Naive thymus-derived CD8-positive, alpha-beta T cell (primary cell): ENCODE measurements around the gene RNF157. TPM values are rescaled to one million over a fixed set of nuclear protein-coding genes. Genes with fewer than 3 reads are reported as not detected.
A peak's percentile ranks its signal among the peaks of the same experiment; 100 is the strongest.

Experiments
- ATAC-seq, 2 donors: fragments of 150-1000 bp; cut with Tn5 transposase in 1 of 2; sonication (Bioruptor Pico), chemical (Tn5 transposase) in 1 of 2; 1 replicate in 1 of 2; 2 replicates in 1 of 2; pipeline ENCODE4 v1.10.0; 2021; ENCODE audit warnings: mild to moderate bottlenecking in 2 of 2, moderate library complexity in 2 of 2
- POLR2A ChIA-PET: fragments of 350-600 bp; sonication (Branson Sonifier 250); formaldehyde crosslinking; loops from one replicate; lab custom pipeline; 2021; ENCODE audit warnings: antibody characterized with exemption; lab: Charles Lee
- DNase-seq, 10 donors: peaks; one replicate each; pipeline versions ENCODE4 v3.0.0 to v3.0.0-alpha.2; 2020 to 2022
- H3K27ac Mint-ChIP-seq, 10 donors: one replicate each; pipeline ENCODE4 v1.8.0; 2020 to 2022; ENCODE audit warnings: mild to moderate bottlenecking in 10 of 10, mixed read lengths in 10 of 10, moderate library complexity in 4 of 10, inconsistent platforms in 1 of 10
- H3K27me3 Mint-ChIP-seq, 5 donors: one replicate each; pipeline ENCODE4 v1.8.0; 2021 to 2022; ENCODE audit warnings: mixed read lengths in 5 of 5
- H3K36me3 Mint-ChIP-seq, 3 donors: one replicate each; pipeline ENCODE4 v1.8.0; 2020 to 2022; ENCODE audit warnings: mixed read lengths in 3 of 3, mild to moderate bottlenecking in 2 of 3, inconsistent platforms in 1 of 3
- H3K4me1 Mint-ChIP-seq, 4 donors: one replicate each; pipeline ENCODE4 v1.8.0; 2021 to 2022; ENCODE audit warnings: mixed read lengths in 4 of 4
- H3K4me3 Mint-ChIP-seq, 10 donors: one replicate each; pipeline ENCODE4 v1.8.0; 2020 to 2022; ENCODE audit warnings: mild to moderate bottlenecking in 10 of 10, mixed read lengths in 10 of 10, moderate library complexity in 6 of 10, inconsistent platforms in 1 of 10
- H3K9me3 Mint-ChIP-seq, 9 donors: one replicate each; pipeline ENCODE4 v1.8.0; 2020 to 2022; ENCODE audit warnings: mixed read lengths in 9 of 9, mild to moderate bottlenecking in 3 of 9, inconsistent platforms in 1 of 9, moderate library complexity in 1 of 9
- polyA plus RNA-seq, 3 donors: library from polyadenylated mRNA; unstranded; fragments of 300-500 nt; fragmentation: Illumina TruSeq; gene quantifications; one replicate each; pipeline ENCODE4 v1.2.3, GENCODE V29; 2021
- total RNA-seq, 8 experiments: library from RNA in 2 of 8; stranded (reverse) in 2 of 8; gene quantifications; one replicate each; pipeline ENCODE4 v1.2.3 and lab custom pipeline; 2021 to 2026

Gene RNF157
- total and polyA plus RNA-seq, 5 experiments from 2014 or later, result 4.9 to 46.4 (median 29.4) TPM

DNA sequence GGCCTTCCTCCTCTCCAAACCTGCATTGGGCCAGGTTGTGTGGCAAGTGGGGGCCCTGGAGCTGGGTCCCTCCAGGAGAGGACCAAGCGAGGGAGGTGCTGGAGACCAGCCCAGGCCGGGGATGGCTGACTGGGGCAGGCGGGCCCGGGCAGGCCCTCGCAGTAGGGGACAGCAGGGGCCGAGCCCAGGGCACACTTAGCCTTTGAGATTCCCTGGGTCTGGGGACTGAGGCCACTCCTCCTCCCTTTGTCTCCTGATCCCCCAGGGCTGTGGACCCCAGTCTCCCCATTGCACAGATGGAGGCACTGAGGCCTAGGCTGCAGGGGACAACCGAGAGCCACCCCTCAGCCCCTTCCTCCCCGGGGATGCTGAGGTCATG lies 104.5 kb downstream of the RNF157 start:
- H3K4me1 Mint-ChIP-seq, result peaks cover 23 to 57% (median 46%) of the 10 kb centered on the region in 4 donors
- H3K4me3 Mint-ChIP-seq, result peak overlapping the region in 5 of 10 donors; percentile 66 to 85 (median 84)
- H3K27me3 Mint-ChIP-seq, result peaks cover 0 to 2% (median 0%) of the 10 kb centered on the region in 5 donors
- H3K9me3 Mint-ChIP-seq, result no peaks in the 10 kb centered on the region
- no peak for DNase-seq
- H3K27ac Mint-ChIP-seq, result peak overlapping the region in 6 of 10 donors; percentile 78 to 94 (median 94)
- no peak for ATAC-seq
- H3K36me3 Mint-ChIP-seq, result no peaks in the 10 kb centered on the region
- POLR2A ChIA-PET, result interaction anchor here (1.1 to 2.1 kb wide), 6 partner anchors 16 to 136 kb away, joined by 3 to 14 read pairs (median 5); no protein-coding TSS in a partner anchor

- Mint-ChIP-seq H3K4me1 (peaks cover 24 to 60% (median 45%) of the 10 kb centered on the region in 4 donors), H3K27ac (peak overlapping the region; percentile 65 to 95 (median 93)), H3K36me3 (no peaks in the 10 kb centered on the region), H3K4me3 (peak overlapping the region in 9 of 10 donors; percentile 43 to 85 (median 74)), H3K27me3 (peaks cover 0 to 2% (median 0%) of the 10 kb centered on the region in 5 donors), H3K9me3 (no peaks in the 10 kb centered on the region)
- POLR2A ChIA-PET, result interaction anchor here (0.6 to 6.2 kb wide), 13 partner anchors 8 to 136 kb away, joined by 3 to 56 read pairs (median 4); partner anchors contain the start of gene FOXJ1
- peak; percentile 41 to 52 for ATAC-seq
- DNase-seq, result no peak
Measured at GRCh38 chr17:76134911-76135809, 105.1 kb downstream of the RNF157 start.

DNA sequence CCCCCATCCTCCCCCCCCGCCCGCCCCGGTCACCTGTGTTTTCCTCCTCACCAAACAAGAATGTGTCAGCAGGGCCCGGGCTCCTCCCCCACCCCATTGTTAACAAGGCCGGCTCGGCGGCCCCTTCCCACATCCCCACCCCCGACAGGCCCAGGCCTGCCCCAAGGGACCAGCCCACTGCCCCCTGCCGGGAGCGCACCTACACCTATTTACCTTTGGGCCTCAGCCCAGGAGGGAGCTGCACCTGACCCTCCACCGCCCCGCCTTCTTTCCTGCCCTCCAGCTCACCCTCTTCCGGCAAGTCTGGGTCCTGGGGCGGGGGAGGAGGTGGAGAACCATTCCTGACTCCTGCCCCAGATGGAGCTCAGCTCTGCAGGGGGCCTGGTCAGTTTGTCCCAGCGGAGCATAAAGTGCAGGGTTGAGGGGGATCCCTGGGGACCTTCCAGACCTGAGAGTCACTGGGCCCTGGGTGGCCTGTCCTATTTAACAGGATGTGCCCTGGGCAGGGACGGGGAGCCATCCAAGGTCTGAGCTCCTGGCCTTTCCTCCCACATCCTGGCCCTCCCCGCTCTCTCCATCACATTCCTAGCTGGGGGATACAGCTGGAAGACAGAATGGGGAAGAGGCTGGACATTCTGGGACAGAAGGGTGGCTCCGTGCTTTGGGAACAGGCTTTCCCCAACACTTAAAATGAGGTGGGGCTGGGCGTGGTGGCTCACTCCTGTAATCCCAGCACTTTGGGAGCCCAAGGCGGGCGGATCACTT lies 107.5 kb downstream of the RNF157 start:
- H3K27me3 Mint-ChIP-seq, result no peaks in the 10 kb centered on the region
- H3K36me3 Mint-ChIP-seq, result no peaks in the 10 kb centered on the region
- H3K9me3 Mint-ChIP-seq, result no peaks in the 10 kb centered on the region
- H3K4me1 Mint-ChIP-seq, result peaks cover 20 to 54% (median 31%) of the 10 kb centered on the region in 4 donors
- no peak overlapping the region for H3K4me3 Mint-ChIP-seq
- no peak for ATAC-seq
- POLR2A ChIA-PET, result interaction anchor here (0.5 to 6.2 kb wide), 3 partner anchors 10 to 49 kb away, joined by 4 to 56 read pairs (median 8); partner anchors contain the start of gene FOXJ1
- no peak for DNase-seq
- H3K27ac Mint-ChIP-seq, result no peak overlapping the region

DNA sequence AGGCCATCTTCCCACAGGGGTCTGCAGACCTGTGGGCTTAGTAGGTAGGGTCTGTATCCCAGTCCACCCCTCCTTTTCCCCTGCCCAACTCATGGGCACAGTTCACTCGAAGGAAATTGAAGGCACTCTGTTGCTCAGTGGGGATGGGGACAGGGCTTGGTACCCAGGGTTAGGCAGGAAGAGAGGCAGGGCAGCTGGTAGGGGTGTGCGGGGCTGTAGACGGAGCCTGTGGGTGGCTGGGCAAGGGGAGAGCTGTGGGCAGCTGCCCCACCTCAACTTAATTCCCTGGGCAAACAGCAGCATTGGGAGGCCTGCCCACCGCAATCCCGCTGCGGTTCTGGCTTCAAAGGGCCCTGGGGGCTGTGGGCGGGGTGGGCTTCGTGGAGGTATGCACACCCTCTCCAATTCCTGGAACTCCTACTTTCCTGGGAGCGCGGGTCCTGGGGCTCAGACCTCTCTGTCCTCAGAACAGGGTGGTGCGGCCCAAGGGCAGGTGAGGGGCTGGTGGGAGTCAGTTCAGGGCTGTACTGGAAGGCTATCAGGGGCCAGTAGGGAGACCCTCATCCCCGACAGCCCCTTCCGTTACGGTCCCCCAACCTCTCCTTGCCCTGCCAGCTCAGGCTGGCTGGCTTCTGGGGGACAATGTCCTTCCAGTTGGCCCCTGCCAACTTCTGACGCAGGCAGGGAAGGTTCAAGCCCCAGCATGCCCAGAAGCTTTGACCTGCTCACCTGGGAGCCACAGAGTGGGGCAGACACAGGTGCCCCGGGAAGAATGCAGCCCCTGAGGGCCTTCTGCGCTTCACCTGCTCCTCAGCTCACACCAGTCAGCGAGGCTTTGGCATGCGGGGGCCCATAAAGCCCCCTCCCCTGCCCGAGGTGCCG lies 108.4 kb downstream of the RNF157 start:
- no peaks in the 10 kb centered on the region for H3K27me3 Mint-ChIP-seq
- POLR2A ChIA-PET, result interaction anchor here (2.6 to 14.8 kb wide), 3 partner anchors 10 to 139 kb away, joined by 8 to 152 read pairs (median 56); partner anchors contain the start of gene FOXJ1
- H3K4me3 Mint-ChIP-seq, result no peak overlapping the region
- ATAC-seq (no peak), DNase-seq (no peak)
- H3K27ac Mint-ChIP-seq, result peak overlapping the region in 7 of 10 donors; percentile 2 to 91 (median 60)
- no peaks in the 10 kb centered on the region for H3K36me3 Mint-ChIP-seq
- peaks cover 24 to 56% (median 35%) of the 10 kb centered on the region in 4 donors for H3K4me1 Mint-ChIP-seq
- H3K9me3 Mint-ChIP-seq, result no peaks in the 10 kb centered on the region

- H3K36me3 Mint-ChIP-seq, result no peaks in the 10 kb centered on the region
- ATAC-seq (no peak), DNase-seq (no peak)
- no peaks in the 10 kb centered on the region for H3K27me3 Mint-ChIP-seq
- peak overlapping the region in 7 of 10 donors; percentile 2 to 91 (median 60) for H3K27ac Mint-ChIP-seq
- POLR2A ChIA-PET, result interaction anchor here (2.6 to 14.8 kb wide), 3 partner anchors 9 to 140 kb away, joined by 8 to 152 read pairs (median 56); partner anchors contain the start of gene FOXJ1
- H3K4me3 Mint-ChIP-seq, result peak overlapping the region in 1 of 10 donors; percentile 25
- H3K9me3 Mint-ChIP-seq, result no peaks in the 10 kb centered on the region
- H3K4me1 Mint-ChIP-seq, result peaks cover 27 to 56% (median 37%) of the 10 kb centered on the region in 4 donors
Measured at GRCh38 chr17:76131051-76131691, 109.1 kb downstream of the RNF157 start.

DNA sequence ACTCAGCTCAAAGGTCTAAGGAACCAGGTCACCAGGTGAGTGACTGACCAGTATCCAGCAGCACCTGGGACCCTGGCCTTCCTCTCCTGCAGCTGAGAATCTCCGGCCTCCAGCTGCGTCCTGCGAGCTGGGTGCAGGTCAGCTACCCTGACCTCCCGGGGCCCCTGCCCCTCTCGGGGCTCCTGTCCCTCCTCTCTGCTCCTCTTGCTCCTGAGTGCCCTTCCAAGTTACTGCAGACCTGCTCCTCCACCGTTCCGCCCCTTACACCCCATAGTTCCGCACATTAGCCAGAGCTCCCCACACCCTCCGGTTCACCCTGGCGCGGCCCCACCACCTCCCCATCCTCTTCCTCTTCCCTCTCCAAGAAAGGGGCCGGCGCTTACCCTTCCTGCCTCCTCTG lies 109.8 kb downstream of the RNF157 start:
- ATAC-seq, result no peak
- Mint-ChIP-seq H3K9me3 (no peaks in the 10 kb centered on the region), H3K36me3 (no peaks in the 10 kb centered on the region), H3K4me3 (no peak overlapping the region), H3K27me3 (no peaks in the 10 kb centered on the region), H3K4me1 (peaks cover 29 to 54% (median 37%) of the 10 kb centered on the region in 4 donors), H3K27ac (peak overlapping the region in 3 of 10 donors; percentile 38 to 84 (median 53))
- POLR2A ChIA-PET, result interaction anchor here (1.0 to 14.8 kb wide), 3 partner anchors 13 to 141 kb away, joined by 3 to 152 read pairs (median 56); partner anchors contain the start of gene FOXJ1
- no peak for DNase-seq

- H3K9me3 Mint-ChIP-seq, result no peaks in the 10 kb centered on the region
- DNase-seq (no peak), ATAC-seq (no peak)
- no peaks in the 10 kb centered on the region for H3K27me3 Mint-ChIP-seq
- POLR2A ChIA-PET, result interaction anchor here (0.6 to 14.8 kb wide), 14 partner anchors 9 to 173 kb away, joined by 3 to 152 read pairs (median 7); partner anchors contain the start of genes FOXJ1 and UBALD2
- no peaks in the 10 kb centered on the region for H3K36me3 Mint-ChIP-seq
- H3K27ac Mint-ChIP-seq, result peak overlapping the region in 9 of 10 donors; percentile 56 to 92 (median 89)
- H3K4me1 Mint-ChIP-seq, result peaks cover 24 to 45% (median 36%) of the 10 kb centered on the region in 4 donors
- peak overlapping the region in 1 of 10 donors; percentile 4 for H3K4me3 Mint-ChIP-seq
Measured at GRCh38 chr17:76125922-76126321, 114.4 kb downstream of the RNF157 start.

DNA sequence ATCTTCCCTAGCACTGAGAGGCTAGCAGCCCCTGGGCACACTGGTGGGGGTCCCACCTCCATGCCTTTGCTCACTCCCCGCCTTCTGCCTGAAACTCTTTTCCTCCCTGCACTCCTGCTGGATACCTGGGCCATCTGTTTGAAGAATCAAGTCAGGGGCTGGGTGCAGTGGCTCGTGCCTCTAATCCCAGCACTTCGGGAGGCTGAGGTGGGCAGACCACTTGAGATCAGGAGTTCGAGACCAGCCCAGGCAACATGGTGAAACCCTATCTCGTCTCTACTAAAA lies 115.0 kb downstream of the RNF157 start:
- POLR2A ChIA-PET, result interaction anchor here (1.2 to 14.8 kb wide), 8 partner anchors 19 to 155 kb away, joined by 3 to 152 read pairs (median 28); no protein-coding TSS in a partner anchor
- Mint-ChIP-seq H3K4me3 (no peak overlapping the region), H3K27me3 (no peaks in the 10 kb centered on the region), H3K27ac (peak overlapping the region in 7 of 10 donors; percentile 35 to 83 (median 68)), H3K4me1 (peaks cover 21 to 44% (median 35%) of the 10 kb centered on the region in 4 donors), H3K36me3 (no peaks in the 10 kb centered on the region), H3K9me3 (no peaks in the 10 kb centered on the region)
- no peak for DNase-seq
- no peak for ATAC-seq

DNA sequence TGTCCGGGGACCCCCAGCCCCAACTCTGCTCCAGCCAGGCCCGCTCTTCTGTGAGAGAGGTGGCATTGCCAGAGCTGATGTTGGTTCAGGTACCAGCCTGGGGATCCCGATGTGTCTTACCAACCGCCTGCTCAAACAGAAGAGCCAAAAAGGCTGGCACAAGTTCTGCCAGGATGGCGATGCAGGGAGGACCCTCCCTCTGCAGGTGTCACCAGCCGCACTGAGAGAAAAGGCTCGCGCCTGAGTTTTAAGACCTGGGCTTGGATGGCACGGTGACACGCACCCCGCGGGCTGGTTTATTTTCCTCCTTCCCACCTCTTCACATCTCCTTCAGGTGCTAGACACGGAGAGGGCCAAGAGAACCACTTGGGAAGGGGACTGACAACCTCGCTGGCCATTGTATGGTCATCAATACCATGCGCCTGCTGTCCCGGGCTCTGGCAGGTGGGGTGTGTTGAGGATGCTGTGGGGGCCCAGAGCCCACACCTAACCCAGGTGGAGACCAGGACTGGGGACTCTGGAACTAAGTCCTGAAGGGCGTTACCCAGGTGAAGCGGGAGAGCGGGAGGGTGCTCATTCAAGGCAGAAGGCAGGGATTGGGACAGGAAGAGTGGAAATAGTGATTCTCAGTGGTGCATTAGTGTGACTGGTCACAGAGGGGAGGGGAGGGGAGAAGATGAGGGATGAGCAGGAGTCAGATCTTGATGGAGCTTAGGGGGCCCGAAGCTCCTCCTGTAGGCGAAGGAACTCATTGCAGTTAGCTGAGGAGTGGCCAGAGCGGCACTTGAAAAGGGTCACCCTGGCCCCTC lies 115.5 kb downstream of the RNF157 start:
- ATAC-seq, result no peak
- H3K27ac Mint-ChIP-seq, result peak overlapping the region in 9 of 10 donors; percentile 9 to 83 (median 57)
- peaks cover 21 to 44% (median 35%) of the 10 kb centered on the region in 4 donors for H3K4me1 Mint-ChIP-seq
- peak overlapping the region in 1 of 10 donors; percentile 45 for H3K4me3 Mint-ChIP-seq
- no peak for DNase-seq
- H3K27me3 Mint-ChIP-seq, result no peaks in the 10 kb centered on the region
- H3K36me3 Mint-ChIP-seq, result no peaks in the 10 kb centered on the region
- no peaks in the 10 kb centered on the region for H3K9me3 Mint-ChIP-seq
- POLR2A ChIA-PET, result interaction anchor here (1.2 to 14.8 kb wide), 6 partner anchors 10 to 155 kb away, joined by 3 to 152 read pairs (median 72); no protein-coding TSS in a partner anchor
